ENCODE measurements around the gene P2RY8.

GRCh38 chrX:1545776-1546408 is 8.9 kb upstream of the P2RY8 start:
- TF ChIP-seq EZH2 (IDR thresholded peaks at IDR 0.05; ENCODE audit: borderline replicate concordance, control insufficient read depth, low read depth, low read length), result no peak
- TF ChIP-seq, protein P1, sequence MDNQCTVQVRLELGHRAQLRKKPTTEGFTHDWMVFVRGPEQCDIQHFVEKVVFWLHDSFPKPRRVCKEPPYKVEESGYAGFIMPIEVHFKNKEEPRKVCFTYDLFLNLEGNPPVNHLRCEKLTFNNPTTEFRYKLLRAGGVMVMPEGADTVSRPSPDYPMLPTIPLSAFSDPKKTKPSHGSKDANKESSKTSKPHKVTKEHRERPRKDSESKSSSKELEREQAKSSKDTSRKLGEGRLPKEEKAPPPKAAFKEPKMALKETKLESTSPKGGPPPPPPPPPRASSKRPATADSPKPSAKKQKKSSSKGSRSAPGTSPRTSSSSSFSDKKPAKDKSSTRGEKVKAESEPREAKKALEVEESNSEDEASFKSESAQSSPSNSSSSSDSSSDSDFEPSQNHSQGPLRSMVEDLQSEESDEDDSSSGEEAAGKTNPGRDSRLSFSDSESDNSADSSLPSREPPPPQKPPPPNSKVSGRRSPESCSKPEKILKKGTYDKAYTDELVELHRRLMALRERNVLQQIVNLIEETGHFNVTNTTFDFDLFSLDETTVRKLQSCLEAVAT (IDR thresholded peaks at IDR 0.05), result no peak
- TF ChIP-seq POLR2A (IDR thresholded peaks at IDR 0.05; ENCODE audit: low read depth, low read length), result no peak
- TF ChIP-seq MYC (IDR thresholded peaks at IDR 0.05; ENCODE audit: insufficient read depth, insufficient read length, insufficient replicate concordance, low read length, severe bottlenecking), result no peak
